Measurements from ENCODE around the gene TFEC.

DNA sequence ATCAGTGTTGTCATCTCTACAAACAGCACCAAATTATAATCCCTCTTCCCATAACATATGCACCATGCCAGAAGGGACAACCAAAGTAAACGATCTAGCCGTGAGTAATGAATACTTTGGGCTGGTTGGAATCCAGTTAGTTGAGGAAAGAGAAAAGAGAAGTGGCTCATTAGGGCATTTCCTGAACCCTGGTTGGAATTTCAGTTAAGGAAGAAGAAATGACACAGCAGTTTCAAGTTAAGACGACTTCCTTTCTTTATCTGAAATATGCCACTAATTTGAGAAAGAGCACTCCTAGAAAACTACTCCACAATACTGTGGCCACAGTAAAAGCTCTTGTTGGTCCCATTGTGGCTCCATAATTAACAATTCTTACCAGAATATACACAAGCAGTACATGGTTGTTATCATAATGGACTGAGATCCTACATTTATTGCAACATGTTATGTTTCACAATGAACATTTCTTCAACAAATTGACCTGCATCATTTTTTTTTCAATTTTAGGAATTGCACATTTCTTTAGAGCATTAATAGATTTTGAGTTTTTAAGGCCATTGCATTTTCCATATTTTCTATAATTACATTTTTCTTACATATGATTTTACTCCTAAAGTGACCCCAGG lies at the start of gene TFEC:
- TF ChIP-seq SMC3 (IDR thresholded peaks at IDR 0.05; ENCODE audit: low read depth, low read length): no peak
- no peak for TF ChIP-seq CTCF (conservative IDR thresholded peaks at IDR 0.05; ENCODE audit: low read depth, low read length)
- TF ChIP-seq, protein P1, sequence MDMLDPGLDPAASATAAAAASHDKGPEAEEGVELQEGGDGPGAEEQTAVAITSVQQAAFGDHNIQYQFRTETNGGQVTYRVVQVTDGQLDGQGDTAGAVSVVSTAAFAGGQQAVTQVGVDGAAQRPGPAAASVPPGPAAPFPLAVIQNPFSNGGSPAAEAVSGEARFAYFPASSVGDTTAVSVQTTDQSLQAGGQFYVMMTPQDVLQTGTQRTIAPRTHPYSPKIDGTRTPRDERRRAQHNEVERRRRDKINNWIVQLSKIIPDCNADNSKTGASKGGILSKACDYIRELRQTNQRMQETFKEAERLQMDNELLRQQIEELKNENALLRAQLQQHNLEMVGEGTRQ (IDR thresholded peaks at IDR 0.05; ENCODE audit: low read depth, low read length): no peak
- TF ChIP-seq MXI1 (IDR thresholded peaks at IDR 0.05; ENCODE audit: borderline replicate concordance, low read depth, low read length): no peak
- no peak for TF ChIP-seq POLR2A (IDR thresholded peaks at IDR 0.05; ENCODE audit: low read depth, low read length)
- TF ChIP-seq ELK1 (IDR thresholded peaks at IDR 0.05; ENCODE audit: borderline replicate concordance, low read depth, low read length): no peak
- no peak for TF ChIP-seq MAZ (IDR thresholded peaks at IDR 0.05; ENCODE audit: borderline replicate concordance, low read depth, low read length)
- no peak for TF ChIP-seq RCOR1 (IDR thresholded peaks at IDR 0.05; ENCODE audit: insufficient replicate concordance, low read length)
- TF ChIP-seq CEBPB (IDR thresholded peaks at IDR 0.05; ENCODE audit: low read depth, low read length): peak; percentile 59
- no peak for TF ChIP-seq RAD21 (IDR thresholded peaks at IDR 0.05; ENCODE audit: low read length)
- no peak for TF ChIP-seq MAFK (IDR thresholded peaks at IDR 0.05; ENCODE audit: low read depth, low read length)
- no peak for TF ChIP-seq CHD1 (IDR thresholded peaks at IDR 0.05; ENCODE audit: low read depth, low read length)
- no peak for TF ChIP-seq FOS (IDR thresholded peaks at IDR 0.05; ENCODE audit: low read depth, low read length)
